ENCODE results near the gene TET2.
"Not testable (repeated sequence)": the region's sequence is repeated elsewhere in the genome, so short reads cannot be mapped to it uniquely, and the experiment has no call there.

TET2 gene

DNA sequence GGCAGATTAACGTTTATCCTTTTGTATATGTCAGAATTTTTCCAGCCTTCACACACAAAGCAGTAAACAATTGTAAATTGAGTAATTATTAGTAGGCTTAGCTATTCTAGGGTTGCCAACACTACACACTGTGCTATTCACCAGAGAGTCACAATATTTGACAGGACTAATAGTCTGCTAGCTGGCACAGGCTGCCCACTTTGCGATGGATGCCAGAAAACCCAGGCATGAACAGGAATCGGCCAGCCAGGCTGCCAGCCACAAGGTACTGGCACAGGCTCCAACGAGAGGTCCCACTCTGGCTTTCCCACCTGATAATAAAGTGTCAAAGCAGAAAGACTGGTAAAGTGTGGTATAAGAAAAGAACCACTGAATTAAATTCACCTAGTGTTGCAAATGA lies 94.8 kb downstream of the TET2 start:
- no peak for DNase-seq

DNA sequence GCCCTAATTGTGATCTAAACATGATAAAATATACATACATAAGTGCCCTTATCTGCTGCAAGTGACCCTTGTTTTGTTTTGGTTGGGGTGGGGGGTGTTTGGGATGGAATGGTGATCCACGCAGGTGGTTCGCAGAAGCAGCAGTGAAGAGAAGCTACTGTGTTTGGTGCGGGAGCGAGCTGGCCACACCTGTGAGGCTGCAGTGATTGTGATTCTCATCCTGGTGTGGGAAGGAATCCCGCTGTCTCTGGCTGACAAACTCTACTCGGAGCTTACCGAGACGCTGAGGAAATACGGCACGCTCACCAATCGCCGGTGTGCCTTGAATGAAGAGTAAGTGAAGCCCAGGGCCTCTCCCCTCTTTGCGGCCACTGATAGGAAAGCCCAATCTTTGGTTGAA lies 96.8 kb downstream of the TET2 start:
- no peak for DNase-seq

DNA sequence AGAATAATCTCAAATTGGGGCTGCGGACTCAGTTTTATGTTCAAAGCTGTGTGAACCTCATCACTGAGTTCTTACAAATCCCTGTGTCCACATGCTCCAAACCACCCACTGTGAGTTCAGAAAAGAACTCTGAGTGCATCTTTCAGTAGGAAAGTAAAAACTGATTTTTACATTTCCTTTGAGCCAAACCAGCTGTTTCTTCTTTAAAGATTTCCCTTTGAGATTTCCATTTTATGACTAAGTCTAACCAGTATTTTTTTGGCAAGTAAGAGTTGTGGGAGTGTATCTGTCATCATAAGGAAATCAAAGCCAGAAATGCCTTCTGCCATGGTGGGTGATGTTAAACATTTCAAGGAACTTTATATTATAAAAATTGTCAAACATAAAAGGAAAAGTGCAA lies 100.0 kb downstream of the TET2 start:
- DNase-seq: no peak

- no peak for DNase-seq
Measured at GRCh38 chr4:105248613-105249012, 101.9 kb downstream of the TET2 start.

GRCh38 chr4:105257817-105258495 lies 111.3 kb downstream of the TET2 start:
- no peak for DNase-seq

GRCh38 chr4:105265689-105266088 lies 119.0 kb downstream of the TET2 start:
- no peak for DNase-seq

GRCh38 chr4:105267280-105267679 lies 120.6 kb downstream of the TET2 start:
- no peak for DNase-seq

- DNase-seq: no peak
Measured at GRCh38 chr4:105272002-105272401, 125.3 kb downstream of the TET2 start.

- no peak for DNase-seq
Measured at GRCh38 chr4:105273230-105273629, 126.6 kb downstream of the TET2 start.

- DNase-seq: no peak
Measured at GRCh38 chr4:105274090-105274489, 127.4 kb downstream of the TET2 start.

GRCh38 chr4:105274504-105274903 lies 127.8 kb downstream of the TET2 start:
- DNase-seq: no peak

DNA sequence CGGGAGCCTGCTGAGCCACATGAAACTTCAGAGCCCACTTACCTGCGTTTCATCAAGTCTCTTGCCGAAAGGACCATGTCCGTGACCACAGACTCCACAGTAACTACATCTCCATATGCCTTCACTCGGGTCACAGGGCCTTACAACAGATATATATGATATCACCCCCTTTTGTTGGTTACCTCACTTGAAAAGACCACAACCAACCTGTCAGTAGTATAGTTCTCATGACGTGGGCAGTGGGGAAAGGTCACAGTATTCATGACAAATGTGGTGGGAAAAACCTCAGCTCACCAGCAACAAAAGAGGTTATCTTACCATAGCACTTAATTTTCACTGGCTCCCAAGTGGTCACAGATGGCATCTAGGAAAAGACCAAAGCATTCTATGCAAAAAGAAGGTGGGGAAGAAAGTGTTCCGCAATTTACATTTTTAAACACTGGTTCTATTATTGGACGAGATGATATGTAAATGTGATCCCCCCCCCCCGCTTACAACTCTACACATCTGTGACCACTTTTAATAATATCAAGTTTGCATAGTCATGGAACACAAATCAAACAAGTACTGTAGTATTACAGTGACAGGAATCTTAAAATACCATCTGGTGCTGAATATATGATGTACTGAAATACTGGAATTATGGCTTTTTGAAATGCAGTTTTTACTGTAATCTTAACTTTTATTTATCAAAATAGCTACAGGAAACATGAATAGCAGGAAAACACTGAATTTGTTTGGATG lies 129.9 kb downstream of the TET2 start:
- no peak for DNase-seq

GRCh38 chr4:105277702-105278101 lies 131.0 kb downstream of the TET2 start:
- DNase-seq: no peak

DNA sequence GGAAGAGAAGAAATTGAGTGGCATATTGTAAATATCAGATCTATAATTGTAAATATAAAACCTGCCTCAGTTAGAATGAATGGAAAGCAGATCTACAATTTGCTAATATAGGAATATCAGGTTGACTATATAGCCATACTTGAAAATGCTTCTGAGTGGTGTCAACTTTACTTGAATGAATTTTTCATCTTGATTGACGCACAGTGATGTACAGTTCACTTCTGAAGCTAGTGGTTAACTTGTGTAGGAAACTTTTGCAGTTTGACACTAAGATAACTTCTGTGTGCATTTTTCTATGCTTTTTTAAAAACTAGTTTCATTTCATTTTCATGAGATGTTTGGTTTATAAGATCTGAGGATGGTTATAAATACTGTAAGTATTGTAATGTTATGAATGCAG lies 132.6 kb downstream of the TET2 start:
- DNase-seq: no peak

DNA sequence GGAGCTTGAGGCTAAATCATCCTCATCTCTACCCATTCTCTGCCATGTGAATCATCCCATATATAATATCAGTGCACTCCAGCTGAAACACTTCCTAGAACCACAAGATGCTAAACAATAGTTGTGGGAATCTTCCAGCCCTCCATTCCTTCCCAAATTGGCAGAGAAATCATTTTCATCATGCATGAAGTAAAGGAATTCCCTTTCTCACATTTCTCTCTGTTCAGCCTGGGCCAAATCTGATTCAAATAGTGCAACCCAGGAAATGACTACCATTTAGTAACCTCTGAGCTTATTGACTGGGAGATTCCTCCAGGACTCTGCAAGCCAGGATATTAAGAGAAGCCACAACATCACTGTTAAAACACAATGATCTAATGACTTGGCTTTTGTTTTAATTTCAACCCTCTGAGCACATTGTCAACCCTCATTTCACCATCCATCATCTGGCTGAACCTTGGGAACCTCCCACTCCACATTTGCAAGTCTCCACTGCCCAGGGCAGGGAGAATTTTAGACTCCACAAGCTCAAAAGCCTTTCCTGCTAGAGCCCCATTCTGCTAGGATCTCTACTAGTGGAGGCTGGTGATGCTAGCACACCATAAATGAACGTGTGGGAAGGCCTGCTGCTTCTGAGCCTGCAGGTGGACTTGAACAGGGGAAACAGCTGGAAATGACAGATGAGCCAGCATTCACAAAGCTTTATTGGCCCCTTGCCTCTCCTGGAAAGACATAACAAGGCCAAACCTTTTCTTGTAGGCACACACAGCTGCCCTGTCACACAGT lies 133.9 kb downstream of the TET2 start:
- no peak for DNase-seq

GRCh38 chr4:105281124-105281415 lies 134.4 kb downstream of the TET2 start:
- no peak for DNase-seq

- no peak for DNase-seq
Measured at GRCh38 chr4:105282489-105282888, 135.8 kb downstream of the TET2 start.

GRCh38 chr4:105283501-105283900 lies 136.8 kb downstream of the TET2 start:
- DNase-seq: no peak

GRCh38 chr4:105288121-105288520 lies 141.4 kb downstream of the TET2 start:
- DNase-seq: no peak

DNA sequence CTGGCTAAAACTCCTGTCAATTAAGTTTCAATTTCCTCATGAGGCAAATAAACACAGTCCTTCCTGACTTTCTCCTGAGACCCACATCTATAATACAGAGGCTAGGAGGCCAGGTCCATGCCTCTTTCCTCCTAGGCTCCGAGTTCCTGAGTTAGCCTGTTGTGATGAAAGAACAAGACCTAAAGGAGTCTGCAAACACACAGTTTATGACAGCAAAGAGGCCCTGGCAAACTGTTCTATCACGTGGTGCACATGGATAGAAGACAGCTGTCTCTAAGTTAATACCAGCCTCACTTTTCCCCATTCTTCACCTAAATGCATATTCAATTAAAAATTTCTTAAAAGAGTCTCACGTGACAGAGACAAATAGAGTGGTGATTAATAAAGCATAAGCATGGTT lies 145.2 kb downstream of the TET2 start:
- DNase-seq: no peak

GRCh38 chr4:105293360-105293759 lies 146.7 kb downstream of the TET2 start:
- DNase-seq: no peak

- no peak for DNase-seq
Measured at GRCh38 chr4:105296672-105297071, 150.0 kb downstream of the TET2 start.

DNA sequence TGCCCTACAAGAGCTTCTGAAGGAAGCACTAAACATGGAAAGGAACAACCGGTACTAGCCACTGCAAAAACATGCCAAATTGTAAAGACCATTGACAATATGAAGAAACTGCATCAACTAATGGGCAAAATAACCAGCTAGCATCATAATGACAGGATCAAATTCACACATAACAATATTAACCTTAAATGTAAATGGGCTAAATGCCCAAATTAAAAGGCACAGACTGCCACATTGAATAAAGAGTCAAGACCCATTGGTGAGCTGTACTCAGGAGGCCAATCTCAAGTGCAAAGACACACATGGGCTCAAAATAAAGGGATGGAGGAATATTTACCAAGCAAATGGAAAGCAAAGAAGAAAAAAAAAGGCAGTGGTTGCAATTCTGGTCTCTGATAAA lies 152.4 kb downstream of the TET2 start:
- not testable (repeated sequence) for DNase-seq

- no peak for DNase-seq
Measured at GRCh38 chr4:105304085-105304484, 157.4 kb downstream of the TET2 start.
